ENCODE measurements around the gene ETFRF1. TPM values are rescaled to one million over a fixed set of nuclear protein-coding genes. Genes with fewer than 3 reads are reported as not detected.

Gene ETFRF1
- total and polyA plus RNA-seq, 2 of the 8 experiments (the other 6 are each of a cell fraction or from before 2014, with no cell fraction given), result 4.3 to 7.7 TPM

DNA sequence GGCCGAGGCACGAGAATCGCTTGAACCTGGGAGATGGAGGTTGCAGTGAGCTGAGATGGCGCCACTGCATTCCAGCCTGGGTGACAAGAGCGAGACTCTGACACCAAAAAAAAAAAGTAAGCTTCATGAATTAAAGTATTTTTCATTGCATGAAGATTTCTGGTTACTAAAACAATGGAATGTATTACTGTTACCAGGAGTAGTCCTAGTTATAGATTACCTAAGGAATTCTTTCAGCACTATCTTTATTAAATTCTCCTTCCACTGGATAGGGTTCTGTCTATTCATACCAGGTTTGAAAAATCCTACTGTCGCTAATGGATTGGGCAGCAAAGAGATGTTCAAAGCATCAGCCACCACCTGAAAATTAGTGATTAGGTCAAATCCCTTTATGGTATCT is 12.4 kb downstream of the ETFRF1 start:
- H3K27ac ChIP-seq (ENCODE audit: low read depth, low read length), result no peak overlapping the region
- H2BK20ac ChIP-seq (ENCODE audit: low read length), result no peak overlapping the region
- H4K20me1 ChIP-seq (replicated peaks in 1 of 2; ENCODE audit: control insufficient read depth in 1 of 2, insufficient read depth in 2 of 2, low read length in 2 of 2), result peaks cover under 1 to 2% of the 10 kb centered on the region in 2 experiments
- no peak overlapping the region for H2BK12ac ChIP-seq (ENCODE audit: low read depth, low read length)
- no peaks in the 10 kb centered on the region for H3K79me2 ChIP-seq (ENCODE audit: control insufficient read depth in 1 of 2, insufficient read depth in 2 of 2, low read length in 2 of 2)
- H3K79me1 ChIP-seq (ENCODE audit: low read depth, low read length), result no peaks in the 10 kb centered on the region
- no peak overlapping the region for H2AK5ac ChIP-seq (ENCODE audit: low read depth, low read length)
- H3K4me1 ChIP-seq (replicated peaks in 1 of 4; ENCODE audit: control insufficient read depth in 3 of 4, insufficient read depth in 4 of 4, low read length in 3 of 4), result no peaks in the 10 kb centered on the region
- no peak overlapping the region for H3K4me3 ChIP-seq (ENCODE audit: extremely low read depth in 1 of 4, insufficient read depth in 2 of 4, low read depth in 3 of 4, low read length in 4 of 4)
- no peak overlapping the region for H3K4me2 ChIP-seq (ENCODE audit: insufficient read depth in 1 of 2, low read depth in 2 of 2, low read length in 2 of 2)
- H2BK5ac ChIP-seq (ENCODE audit: low read depth, low read length), result no peak overlapping the region
- H3K14ac ChIP-seq (ENCODE audit: insufficient read length), result no peak overlapping the region
- H3K27me3 ChIP-seq (replicated peaks in 1 of 4; ENCODE audit: control insufficient read depth in 3 of 4, extremely low read depth in 1 of 4, insufficient read depth in 3 of 4, low read length in 3 of 4), result no peaks in the 10 kb centered on the region
- no peak overlapping the region for H3K56ac ChIP-seq (replicated peaks; ENCODE audit: insufficient read length, low read depth, low read length)
- POLR2A ChIA-PET (ENCODE audit: partially characterized antibody), result interaction anchor here (0.9 kb wide), 1 partner anchor 13 kb away, joined by 3 read pairs; the partner anchor contains the start of gene DNAI7
- H4K91ac ChIP-seq (replicated peaks; ENCODE audit: insufficient read length, low read length), result no peak overlapping the region
- FAIRE-seq, result no peak
- no peak overlapping the region for H2BK15ac ChIP-seq (ENCODE audit: low read length)
- H3K9ac ChIP-seq (replicated peaks in 1 of 4; ENCODE audit: extremely low read depth in 1 of 4, low read depth in 3 of 4, low read length in 3 of 4), result no peak overlapping the region
- H3K9me3 ChIP-seq (ENCODE audit: insufficient read depth in 2 of 2, low read depth in 1 of 2, low read length in 1 of 2), result no peaks in the 10 kb centered on the region
- no peak overlapping the region for H4K8ac ChIP-seq (ENCODE audit: extremely low read depth, insufficient read depth, low read length)
- H3K23ac ChIP-seq (ENCODE audit: insufficient read length), result no peak overlapping the region
- CTCF ChIA-PET (ENCODE audit: partially characterized antibody), result interaction anchor here (1.5 kb wide), 1 partner anchor 34 kb away, joined by 5 read pairs; no protein-coding TSS in a partner anchor
- no peak overlapping the region for H3K18ac ChIP-seq (ENCODE audit: extremely low read depth, low read length)
- H2AFZ ChIP-seq (ENCODE audit: low read length), result no peak overlapping the region
- no peak for DNase-seq (ENCODE audit: low read depth in 1 of 2, low spot score in 2 of 2)
- 85% methylated on average over 6 of the region's 6 CpGs; no CpG with 5 or more reads in 1 of the 2 experiments for WGBS, 2 experiments (ENCODE audit: extremely low coverage in 1 of 2, insufficient coverage in 1 of 2, insufficient read length in 1 of 2, insufficient replicate concordance in 2 of 2, low coverage in 1 of 2, low lambda C conversion rate in 2 of 2, missing lambda C conversion rate in 1 of 2)
- no peaks in the 10 kb centered on the region for H3K23me2 ChIP-seq (ENCODE audit: low read depth, low read length)
- no peak overlapping the region for H4K5ac ChIP-seq (ENCODE audit: insufficient read length, low read depth, low read length)
- H3K4ac ChIP-seq (replicated peaks; ENCODE audit: insufficient read length, low read depth, low read length), result no peak overlapping the region
- peaks cover 2 to 31% (median 5%) of the 10 kb centered on the region in 4 experiments; a peak in 4 of 8 replicates for H3K36me3 ChIP-seq (ENCODE audit: control insufficient read depth in 2 of 4, insufficient read depth in 4 of 4, low read length in 3 of 4)
- H2BK120ac ChIP-seq (replicated peaks; ENCODE audit: low read depth, low read length), result no peak overlapping the region
- TF ChIP-seq HDAC2 (IDR thresholded peaks at IDR 0.05; ENCODE audit: borderline replicate concordance in 1 of 2, low read depth in 2 of 2, low read length in 2 of 2) (no peak), CBX8 (IDR thresholded peaks at IDR 0.05; ENCODE audit: borderline replicate concordance, low read depth, low read length) (no peak), RNF2 (IDR thresholded peaks at IDR 0.05; ENCODE audit: borderline replicate concordance, low read depth, low read length, missing control alignments, poor library complexity, severe bottlenecking) (no peak), E2F6 (IDR thresholded peaks at IDR 0.05) (no peak), ATF3 (IDR thresholded peaks at IDR 0.05; ENCODE audit: insufficient read depth, low read depth, low read length) (no peak), KDM4A (IDR thresholded peaks at IDR 0.05; ENCODE audit: low read depth, low read length, severe bottlenecking) (no peak), USF2 (IDR thresholded peaks at IDR 0.05; ENCODE audit: low read length) (no peak), POLR2A (IDR thresholded peaks at IDR 0.05; ENCODE audit: control extremely low read depth in 1 of 2, low read depth in 2 of 2, low read length in 2 of 2) (no peak), EGR1 (IDR thresholded peaks at IDR 0.05; ENCODE audit: borderline replicate concordance, low read depth, low read length) (no peak)

All from H1 (cell line).